Choroid plexus epithelial cell (primary cell): Measurements from ENCODE around the gene POP7.
"Not testable (repeated sequence)": the region's sequence is repeated elsewhere in the genome, so short reads cannot be mapped to it uniquely, and the experiment has no call there.

Source experiments
- DNase-seq: peaks from one replicate; pipeline ENCODE4 v3.0.0-alpha.2; 2010; ENCODE audit warnings: low read depth
- H3K4me3 ChIP-seq: 2 replicates; pipeline ENCODE4 v1.5.1; 2011; ENCODE audit warnings: low read depth, mild to moderate bottlenecking, control low read depth, low read length, moderate library complexity
- TF ChIP-seq, protein P1 (sequence below): conservative IDR thresholded peaks from 2 replicates; pipeline ENCODE4 v1.5.1; 2011; ENCODE audit warnings: low read depth, mild to moderate bottlenecking, control low read depth, inconsistent platforms, low read length, moderate library complexity

Gene POP7

GRCh38 chr7:100705753-100706671, at the start of gene POP7:
Gene POP7 (plus strand): TSS chr7:100706121. CDS start chr7:100706831, 710 bp downstream.
- peak; percentile 99 for DNase-seq
- H3K4me3 ChIP-seq, result peak within 1 kb of the TSS; percentile 97
- TF ChIP-seq, protein P1, sequence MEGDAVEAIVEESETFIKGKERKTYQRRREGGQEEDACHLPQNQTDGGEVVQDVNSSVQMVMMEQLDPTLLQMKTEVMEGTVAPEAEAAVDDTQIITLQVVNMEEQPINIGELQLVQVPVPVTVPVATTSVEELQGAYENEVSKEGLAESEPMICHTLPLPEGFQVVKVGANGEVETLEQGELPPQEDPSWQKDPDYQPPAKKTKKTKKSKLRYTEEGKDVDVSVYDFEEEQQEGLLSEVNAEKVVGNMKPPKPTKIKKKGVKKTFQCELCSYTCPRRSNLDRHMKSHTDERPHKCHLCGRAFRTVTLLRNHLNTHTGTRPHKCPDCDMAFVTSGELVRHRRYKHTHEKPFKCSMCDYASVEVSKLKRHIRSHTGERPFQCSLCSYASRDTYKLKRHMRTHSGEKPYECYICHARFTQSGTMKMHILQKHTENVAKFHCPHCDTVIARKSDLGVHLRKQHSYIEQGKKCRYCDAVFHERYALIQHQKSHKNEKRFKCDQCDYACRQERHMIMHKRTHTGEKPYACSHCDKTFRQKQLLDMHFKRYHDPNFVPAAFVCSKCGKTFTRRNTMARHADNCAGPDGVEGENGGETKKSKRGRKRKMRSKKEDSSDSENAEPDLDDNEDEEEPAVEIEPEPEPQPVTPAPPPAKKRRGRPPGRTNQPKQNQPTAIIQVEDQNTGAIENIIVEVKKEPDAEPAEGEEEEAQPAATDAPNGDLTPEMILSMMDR, result no peak

- DNase-seq, H3K4me3 ChIP-seq: not testable (repeated sequence)
Measured at GRCh38 chr7:100662194-100662776, 43.6 kb upstream of the POP7 start.

GRCh38 chr7:100665168-100665726, 40.7 kb upstream of the POP7 start:
- H3K4me3 ChIP-seq, result no peak overlapping the region
- no peak for DNase-seq
- TF ChIP-seq, protein P1, result no peak

GRCh38 chr7:100667331-100668068, 38.4 kb upstream of the POP7 start:
- H3K4me3 ChIP-seq, result no peak overlapping the region
- TF ChIP-seq, protein P1, result no peak
- DNase-seq, result no peak

DNA sequence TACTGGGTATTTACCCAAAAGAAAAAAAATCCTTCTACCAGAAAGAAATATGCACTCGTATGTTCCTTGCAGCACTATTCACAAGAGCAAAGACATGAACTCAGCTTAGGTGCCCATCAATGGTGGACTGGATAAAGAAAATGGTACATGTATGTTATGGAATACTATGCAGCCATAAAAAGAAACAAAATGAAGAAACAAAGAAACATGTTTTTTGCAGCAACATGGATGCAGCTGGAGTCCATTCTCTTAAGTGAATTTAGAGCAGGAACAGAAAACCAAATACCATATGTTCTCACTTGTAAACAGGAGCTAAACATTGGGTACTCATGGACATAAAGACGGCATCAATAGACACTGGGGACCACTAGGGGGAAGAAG, 37.9 kb upstream of the POP7 start:
- TF ChIP-seq, protein P1, result no peak
- no peak overlapping the region for H3K4me3 ChIP-seq
- DNase-seq, result no peak

DNA sequence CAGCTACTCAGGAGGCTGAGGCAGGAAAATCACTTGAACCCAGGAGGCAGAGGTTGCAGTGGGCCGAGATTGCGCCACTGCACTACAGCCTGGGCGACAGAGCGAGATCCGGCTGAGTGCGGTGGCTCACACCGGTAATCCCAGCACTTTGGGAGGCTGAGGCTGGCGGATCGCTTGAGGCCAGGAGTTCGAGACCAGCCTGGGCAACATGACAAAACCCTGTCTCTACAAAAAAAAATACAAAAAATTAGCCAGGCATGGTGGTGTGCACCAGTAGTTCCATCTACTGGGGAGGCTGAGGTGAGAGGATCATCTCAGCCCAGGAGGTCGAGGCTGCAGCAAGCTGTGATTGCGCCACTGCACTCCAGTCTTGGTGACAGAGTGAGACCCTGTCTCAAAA, 36.8 kb upstream of the POP7 start:
- not testable (repeated sequence) for H3K4me3 ChIP-seq

DNA sequence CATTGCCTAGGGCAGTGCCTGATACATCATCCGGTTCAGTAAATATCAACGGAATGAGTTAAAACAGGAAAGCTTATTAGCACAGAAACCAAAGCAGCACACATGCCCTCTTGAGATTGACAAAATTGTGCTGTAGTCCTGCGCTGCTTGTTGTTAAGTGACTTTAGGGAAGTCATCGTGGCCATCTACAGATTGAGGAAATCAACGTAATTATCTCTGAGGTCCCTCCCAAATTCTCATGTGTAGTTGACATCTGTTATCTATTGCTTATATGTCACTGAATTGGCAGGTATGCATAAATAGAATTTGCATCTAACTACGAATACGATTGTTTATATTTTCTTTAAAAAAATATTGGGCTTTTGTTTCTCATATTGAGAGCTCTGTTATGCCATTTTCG, 35.8 kb upstream of the POP7 start:
- TF ChIP-seq, protein P1, result no peak
- no peak overlapping the region for H3K4me3 ChIP-seq
- DNase-seq, result no peak

More for the DNA sequence above, 36.8 kb upstream of the POP7 start:
- not testable (repeated sequence) for DNase-seq
